ENCODE data around the gene CD320.
"Not testable (repeated sequence)": the region's sequence is repeated elsewhere in the genome, so short reads cannot be mapped to it uniquely, and the experiment has no call there.

Gene CD320

DNA sequence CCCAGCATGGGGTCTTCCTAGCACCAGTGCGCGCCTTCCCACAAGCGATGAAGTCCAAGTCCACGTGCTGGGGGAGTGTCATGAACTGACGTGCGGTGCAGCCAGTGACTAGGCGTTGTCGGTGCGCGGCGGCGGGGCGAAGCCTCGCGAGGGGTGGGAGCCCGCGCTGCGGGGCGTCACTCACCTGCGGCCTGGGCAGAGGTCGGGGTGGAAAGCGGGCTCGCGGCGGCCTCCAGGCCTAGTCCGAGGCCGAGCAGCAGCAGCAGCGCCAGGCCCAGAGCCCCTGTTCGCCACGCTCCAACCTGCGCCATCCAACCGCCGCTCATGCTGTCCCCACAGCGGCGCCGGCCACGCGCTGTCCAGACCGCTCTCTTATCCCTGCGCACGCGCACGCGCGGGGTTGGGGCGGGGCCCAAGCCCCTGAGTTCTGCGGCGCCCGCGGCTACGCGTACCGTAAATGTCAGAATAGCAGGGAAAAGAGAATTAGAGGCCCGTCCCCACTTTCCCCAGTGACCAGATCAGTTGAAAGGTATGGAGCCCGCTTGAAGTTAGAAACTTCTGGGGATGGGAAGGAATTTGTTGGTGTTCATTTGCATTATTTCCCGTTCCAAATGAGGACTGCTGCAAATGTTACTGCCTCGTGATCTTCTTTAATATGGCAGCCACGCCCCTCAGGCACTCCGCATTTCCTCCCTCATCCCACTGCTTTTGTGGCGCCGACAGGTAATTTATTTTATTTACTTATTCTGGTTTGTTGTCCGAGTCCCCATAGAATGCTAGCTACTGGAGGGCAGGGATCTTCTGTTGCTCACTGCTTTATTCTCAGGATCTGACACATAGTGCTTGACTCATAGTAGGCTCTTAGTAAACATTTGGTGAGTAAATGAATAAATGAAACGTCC lies at the start of gene CD320:
TSS of gene CD320 (minus strand) at position 394 of the 902 bp plus-strand sequence. CDS start at position 326, 68 bp downstream.
- TF ChIP-seq, protein P1, sequence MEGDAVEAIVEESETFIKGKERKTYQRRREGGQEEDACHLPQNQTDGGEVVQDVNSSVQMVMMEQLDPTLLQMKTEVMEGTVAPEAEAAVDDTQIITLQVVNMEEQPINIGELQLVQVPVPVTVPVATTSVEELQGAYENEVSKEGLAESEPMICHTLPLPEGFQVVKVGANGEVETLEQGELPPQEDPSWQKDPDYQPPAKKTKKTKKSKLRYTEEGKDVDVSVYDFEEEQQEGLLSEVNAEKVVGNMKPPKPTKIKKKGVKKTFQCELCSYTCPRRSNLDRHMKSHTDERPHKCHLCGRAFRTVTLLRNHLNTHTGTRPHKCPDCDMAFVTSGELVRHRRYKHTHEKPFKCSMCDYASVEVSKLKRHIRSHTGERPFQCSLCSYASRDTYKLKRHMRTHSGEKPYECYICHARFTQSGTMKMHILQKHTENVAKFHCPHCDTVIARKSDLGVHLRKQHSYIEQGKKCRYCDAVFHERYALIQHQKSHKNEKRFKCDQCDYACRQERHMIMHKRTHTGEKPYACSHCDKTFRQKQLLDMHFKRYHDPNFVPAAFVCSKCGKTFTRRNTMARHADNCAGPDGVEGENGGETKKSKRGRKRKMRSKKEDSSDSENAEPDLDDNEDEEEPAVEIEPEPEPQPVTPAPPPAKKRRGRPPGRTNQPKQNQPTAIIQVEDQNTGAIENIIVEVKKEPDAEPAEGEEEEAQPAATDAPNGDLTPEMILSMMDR (conservative IDR thresholded peaks at IDR 0.05) = no peak
- TF ChIP-seq ZFX (IDR thresholded peaks at IDR 0.05) = peak; percentile 85; the same call in 1 of the 2 replicates
- H3K27ac ChIP-seq = peak within 1 kb of the TSS; percentile 91

GRCh38 chr19:8357007-8357521 lies 48.9 kb upstream of the CD320 start:
- TF ChIP-seq, protein P1 (conservative IDR thresholded peaks at IDR 0.05) = no peak
- TF ChIP-seq ZFX (IDR thresholded peaks at IDR 0.05) = no peak
- no peak overlapping the region for H3K27ac ChIP-seq

DNA sequence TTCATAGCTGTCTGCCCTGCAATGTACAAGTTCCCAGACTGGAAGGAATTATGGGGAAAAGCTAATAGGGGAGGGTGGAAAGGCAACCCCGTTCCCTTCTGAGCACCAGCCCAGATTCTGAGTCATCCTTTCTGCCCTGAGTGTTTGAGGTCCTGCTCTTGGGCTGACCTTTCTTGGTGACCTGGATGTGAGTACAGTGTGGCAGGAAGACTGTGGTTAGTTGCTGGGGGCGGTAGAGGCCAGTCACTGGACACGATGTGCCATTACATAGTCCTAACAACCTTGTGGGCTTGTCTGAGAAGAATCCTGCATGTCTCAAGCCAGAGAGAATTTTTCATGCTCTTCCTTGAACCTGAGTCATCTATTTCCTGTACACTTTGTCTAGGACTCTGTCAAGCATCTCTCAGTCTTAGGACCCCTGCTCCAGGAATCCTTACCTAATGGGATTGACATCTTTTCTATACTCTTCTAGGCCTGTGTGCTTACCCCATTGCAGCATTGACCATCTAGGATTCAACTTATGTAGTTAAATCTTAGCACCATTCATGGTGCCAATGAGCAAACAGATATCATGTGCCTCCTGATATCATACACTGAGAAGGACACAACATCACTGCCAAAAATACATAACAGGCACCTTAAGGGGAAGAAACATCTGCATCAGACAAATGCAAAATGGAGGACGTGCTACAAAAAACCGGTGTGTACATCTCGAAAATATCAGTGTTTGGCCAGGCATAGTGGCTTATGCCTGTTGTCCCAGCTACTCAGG lies 47.7 kb upstream of the CD320 start:
- no peak overlapping the region for H3K27ac ChIP-seq
- TF ChIP-seq, protein P1 (conservative IDR thresholded peaks at IDR 0.05) = no peak
- TF ChIP-seq ZFX (IDR thresholded peaks at IDR 0.05) = no peak

DNA sequence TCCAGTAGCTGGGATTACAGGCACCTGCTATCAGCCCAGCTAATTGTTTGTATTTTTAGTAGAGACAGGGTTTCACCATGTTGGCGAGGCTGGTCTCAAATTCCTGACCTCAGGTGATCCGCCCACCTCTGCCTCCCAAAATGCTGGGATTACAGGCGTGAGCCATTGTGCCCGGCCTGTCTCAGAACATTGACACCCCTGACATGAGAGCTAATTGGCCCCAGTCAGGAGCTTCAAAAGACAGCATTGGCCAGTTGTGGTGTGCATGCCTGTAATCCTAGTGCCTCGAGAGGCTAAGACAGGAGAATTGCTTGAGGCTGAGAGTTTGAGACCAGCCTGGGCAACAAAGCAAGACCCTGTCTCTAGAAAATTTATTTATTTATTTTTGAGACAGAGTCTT lies 44.7 kb upstream of the CD320 start:
- not testable (repeated sequence) for H3K27ac ChIP-seq

DNA sequence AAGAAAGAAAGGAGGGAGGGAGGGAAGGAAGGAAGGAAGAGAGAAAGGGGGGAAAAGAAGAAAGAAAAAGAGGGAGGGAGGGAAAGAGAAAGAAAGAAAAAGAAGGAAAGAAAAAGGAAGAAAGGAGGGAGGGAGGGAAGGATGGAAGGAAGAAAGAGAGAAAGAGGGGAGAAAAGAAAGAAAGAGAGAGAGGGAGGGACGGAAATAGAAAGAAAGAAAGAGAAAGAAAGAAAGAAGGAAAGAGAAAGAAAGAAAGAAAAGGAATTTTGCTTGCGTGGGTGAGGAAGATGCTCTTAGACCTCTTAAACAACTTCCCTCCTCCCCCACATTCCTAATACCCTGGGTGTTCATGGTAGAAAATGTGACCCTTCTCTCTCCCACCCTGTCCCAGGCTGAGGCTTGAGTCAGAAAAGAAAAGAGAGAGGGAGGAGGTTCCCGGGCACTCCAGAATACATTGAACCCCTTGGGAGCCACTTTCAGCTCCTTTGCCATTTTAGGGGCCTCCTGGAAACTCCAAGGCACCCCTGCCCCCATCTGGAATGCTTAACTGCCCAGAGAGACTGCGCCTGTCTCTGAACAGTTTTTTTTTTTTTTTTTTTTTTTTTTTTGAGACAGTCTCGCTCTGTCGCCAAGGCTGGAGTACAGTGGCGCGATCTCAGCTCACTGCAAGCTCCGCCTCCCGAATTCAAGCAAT lies 44.1 kb upstream of the CD320 start:
- TF ChIP-seq, protein P1 (conservative IDR thresholded peaks at IDR 0.05) = no peak
- TF ChIP-seq ZFX (IDR thresholded peaks at IDR 0.05) = no peak
- H3K27ac ChIP-seq = no peak overlapping the region

DNA sequence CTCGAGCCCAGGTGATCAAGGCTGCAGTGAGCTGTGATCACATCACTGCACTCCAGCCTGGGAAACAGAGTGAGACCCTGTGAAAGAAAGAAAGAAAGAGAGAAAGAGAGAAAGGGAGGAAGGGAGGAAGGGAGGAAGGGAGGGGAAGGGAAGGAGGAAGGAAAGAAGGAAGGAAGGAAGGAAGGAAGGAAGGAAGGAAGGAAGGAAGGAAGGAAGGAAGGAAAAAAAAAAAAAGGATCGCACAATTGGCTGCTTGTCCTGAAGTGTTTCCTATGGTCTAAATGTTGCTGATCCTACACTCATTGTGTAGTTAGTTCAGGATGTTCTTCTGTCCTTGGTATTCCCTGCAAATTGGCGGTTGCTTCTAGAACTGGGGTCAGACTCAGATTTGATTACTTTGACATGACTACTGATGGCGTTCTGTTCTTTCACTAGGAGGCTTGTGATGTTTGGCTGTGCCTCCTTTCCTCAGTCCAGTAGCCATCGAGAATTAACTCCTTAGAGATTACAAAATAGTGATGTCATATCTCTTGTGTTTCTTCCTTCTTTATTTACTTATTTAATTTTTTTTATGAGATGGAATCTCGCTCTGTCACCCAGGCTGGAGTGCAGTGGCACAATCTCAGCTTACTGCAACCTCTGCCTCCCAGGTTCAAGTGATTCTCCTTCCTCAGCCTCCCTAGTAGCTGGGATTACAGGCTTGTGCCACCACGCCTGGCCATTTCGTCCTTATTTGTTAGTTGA lies 41.6 kb upstream of the CD320 start:
- H3K27ac ChIP-seq = not testable (repeated sequence)

- TF ChIP-seq, protein P1 (conservative IDR thresholded peaks at IDR 0.05) = no peak
- no peak for TF ChIP-seq ZFX (IDR thresholded peaks at IDR 0.05)
- H3K27ac ChIP-seq = peak overlapping the region; percentile 45
These were observed 35.3 kb upstream of the CD320 start for GRCh38 chr19:8343483-8343844.
